ENCODE measurements around the gene USP32.
"Not testable (repeated sequence)": the region's sequence is repeated elsewhere in the genome, so short reads cannot be mapped to it uniquely, and the experiment has no call there.

Gene USP32

DNA sequence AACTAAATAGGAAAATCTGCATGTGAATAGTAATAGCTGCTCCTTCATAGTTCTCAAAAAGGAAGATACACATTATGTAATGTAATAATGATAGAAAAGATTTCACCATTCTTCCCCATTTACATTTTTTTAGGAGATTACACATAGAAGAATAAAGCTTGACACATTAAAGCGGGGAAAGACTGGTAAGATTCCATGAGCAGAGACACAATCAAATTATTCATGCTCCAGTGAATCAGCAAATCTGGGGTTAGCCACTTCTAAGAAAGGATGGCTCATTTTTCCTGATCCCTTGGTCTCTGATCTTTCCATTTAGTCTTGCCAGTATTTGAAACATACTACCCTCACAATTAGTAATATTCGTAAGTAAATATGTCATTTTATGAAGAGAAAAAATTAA lies 160.2 kb downstream of the USP32 start:
- Mint-ChIP-seq H3K27me3 (no peaks in the 10 kb centered on the region), H3K4me1 (no peaks in the 10 kb centered on the region), H3K27ac (no peak overlapping the region), H3K36me3 (peaks cover 21% of the 10 kb centered on the region), H3K4me3 (no peak overlapping the region), H3K9me3 (no peaks in the 10 kb centered on the region)
- no peak for ATAC-seq

DNA sequence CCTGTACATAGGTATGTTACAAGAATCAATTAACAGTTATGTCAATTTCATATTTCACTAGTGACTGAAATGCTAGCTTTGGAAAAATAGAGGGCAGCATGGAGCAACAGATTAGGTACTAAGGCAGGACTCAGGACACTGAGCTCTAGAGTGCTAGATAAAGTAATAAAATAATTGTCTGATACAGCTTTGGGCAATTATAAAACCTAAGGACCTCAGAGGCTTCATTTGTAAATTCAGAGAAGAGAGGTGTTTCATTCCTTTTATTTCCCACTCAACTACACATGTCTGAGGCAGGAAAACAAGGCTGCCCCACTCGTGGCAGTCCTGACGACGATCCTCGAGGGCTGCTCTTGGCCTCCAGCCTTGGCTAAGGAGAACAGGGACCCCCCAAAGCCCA lies 160.7 kb downstream of the USP32 start:
- H3K27ac Mint-ChIP-seq = no peak overlapping the region
- peaks cover 21% of the 10 kb centered on the region for H3K36me3 Mint-ChIP-seq
- no peaks in the 10 kb centered on the region for H3K9me3 Mint-ChIP-seq
- no peaks in the 10 kb centered on the region for H3K4me1 Mint-ChIP-seq
- ATAC-seq = no peak
- no peak overlapping the region for H3K4me3 Mint-ChIP-seq
- no peaks in the 10 kb centered on the region for H3K27me3 Mint-ChIP-seq

DNA sequence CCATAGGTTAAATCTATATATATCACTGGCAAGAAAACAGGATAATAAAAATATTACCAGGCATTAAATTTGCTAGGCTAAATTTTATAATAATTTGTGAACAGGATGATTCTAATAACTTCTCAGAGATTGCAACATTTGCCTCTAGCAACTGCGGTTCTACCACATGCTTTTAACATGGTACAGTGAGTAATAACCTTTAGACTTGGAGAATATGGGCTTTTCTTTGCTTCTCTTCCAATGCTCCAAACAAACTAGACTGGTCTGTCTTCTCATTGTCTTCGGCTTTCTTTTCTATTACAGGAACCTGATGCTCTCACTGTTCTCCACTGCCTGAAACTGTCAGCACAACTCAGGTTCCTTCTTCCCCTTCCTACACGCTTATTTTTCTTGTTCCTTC lies 161.6 kb downstream of the USP32 start:
- Mint-ChIP-seq H3K36me3 (peaks cover 17% of the 10 kb centered on the region), H3K27ac (no peak overlapping the region)

DNA sequence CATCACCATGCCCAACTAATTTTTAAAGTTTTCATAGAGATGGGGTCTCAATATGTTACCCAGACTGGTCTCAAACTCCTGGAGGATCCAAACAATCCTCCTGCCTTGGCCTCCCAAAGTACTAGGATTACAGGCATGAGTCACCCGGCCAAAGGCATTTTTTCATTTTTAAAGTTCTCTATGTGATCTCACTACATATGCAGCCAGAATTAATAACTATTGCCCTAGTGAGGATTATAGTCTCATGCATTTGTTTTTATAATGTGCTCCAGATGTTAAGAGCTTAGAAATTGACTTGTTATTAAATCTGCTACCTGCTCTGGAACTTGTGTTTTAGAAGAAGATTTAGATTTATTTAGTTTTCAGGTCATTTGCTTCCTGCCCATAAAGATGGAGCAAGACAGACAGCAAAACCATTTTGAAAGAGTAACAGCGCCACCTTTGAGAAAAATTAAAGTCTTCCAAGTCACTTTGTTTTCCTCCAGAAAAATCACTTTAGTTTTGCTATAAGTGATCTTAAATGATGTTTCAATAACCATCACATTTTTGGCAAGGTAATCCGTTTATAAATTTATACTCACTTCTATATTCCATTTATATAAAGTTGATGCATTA lies 162.6 kb downstream of the USP32 start:
- Mint-ChIP-seq H3K4me3 (no peak overlapping the region), H3K27ac (no peak overlapping the region), H3K27me3 (no peaks in the 10 kb centered on the region), H3K4me1 (no peaks in the 10 kb centered on the region), H3K36me3 (peaks cover 20% of the 10 kb centered on the region), H3K9me3 (no peaks in the 10 kb centered on the region)
- no peak for ATAC-seq

More for the DNA sequence above, 161.6 kb downstream of the USP32 start:
- Mint-ChIP-seq H3K9me3 (no peaks in the 10 kb centered on the region), H3K4me1 (no peaks in the 10 kb centered on the region), H3K4me3 (no peak overlapping the region), H3K27me3 (no peaks in the 10 kb centered on the region)
- ATAC-seq = no peak

DNA sequence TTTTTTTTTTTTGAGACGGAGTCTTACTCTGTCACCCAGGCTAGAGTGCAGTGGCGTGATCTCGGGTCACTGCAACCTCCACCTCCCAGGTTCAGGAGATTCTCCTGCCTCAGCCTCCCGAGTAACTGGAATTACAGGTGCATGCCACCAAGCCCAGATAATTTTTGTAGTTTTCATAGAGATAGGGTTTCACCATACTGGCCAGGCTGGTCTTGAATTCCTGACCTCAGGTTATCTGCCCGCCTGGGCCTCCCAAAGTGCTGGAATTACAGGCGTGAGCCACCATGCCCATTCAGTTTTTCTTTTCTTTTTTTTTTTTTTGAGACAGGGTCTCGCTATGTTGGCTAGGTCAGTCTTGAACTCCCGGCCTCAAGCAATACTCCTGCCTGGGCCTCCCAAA lies 164.7 kb downstream of the USP32 start:
- not testable (repeated sequence) for H3K27me3 Mint-ChIP-seq, ATAC-seq, H3K9me3 Mint-ChIP-seq, H3K27ac Mint-ChIP-seq, H3K4me3 Mint-ChIP-seq, H3K4me1 Mint-ChIP-seq
- H3K36me3 Mint-ChIP-seq = peaks cover 23% of the 10 kb centered on the region

DNA sequence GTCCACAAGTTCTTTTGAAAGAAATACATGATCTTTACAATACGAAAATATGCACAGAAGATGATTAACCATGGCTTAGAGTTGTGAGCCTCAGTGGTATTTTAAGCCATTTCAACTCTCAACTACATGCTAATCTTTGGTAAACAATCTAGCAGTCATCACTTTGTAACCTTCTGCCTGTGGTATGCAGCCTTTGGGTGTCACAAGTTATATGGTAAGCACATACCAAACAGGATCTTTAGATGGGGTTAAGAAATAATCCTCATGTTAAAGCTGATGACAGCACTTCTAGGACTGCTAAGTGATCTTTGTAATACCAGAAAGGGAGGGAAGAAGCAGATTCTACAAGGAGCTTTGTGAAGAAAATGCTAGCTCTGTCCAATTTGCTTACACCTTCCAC lies 167.9 kb downstream of the USP32 start:
- Mint-ChIP-seq H3K27me3 (no peaks in the 10 kb centered on the region), H3K4me3 (no peak overlapping the region), H3K9me3 (no peaks in the 10 kb centered on the region), H3K36me3 (peaks cover 31% of the 10 kb centered on the region), H3K4me1 (no peaks in the 10 kb centered on the region), H3K27ac (no peak overlapping the region)
- ATAC-seq = no peak

DNA sequence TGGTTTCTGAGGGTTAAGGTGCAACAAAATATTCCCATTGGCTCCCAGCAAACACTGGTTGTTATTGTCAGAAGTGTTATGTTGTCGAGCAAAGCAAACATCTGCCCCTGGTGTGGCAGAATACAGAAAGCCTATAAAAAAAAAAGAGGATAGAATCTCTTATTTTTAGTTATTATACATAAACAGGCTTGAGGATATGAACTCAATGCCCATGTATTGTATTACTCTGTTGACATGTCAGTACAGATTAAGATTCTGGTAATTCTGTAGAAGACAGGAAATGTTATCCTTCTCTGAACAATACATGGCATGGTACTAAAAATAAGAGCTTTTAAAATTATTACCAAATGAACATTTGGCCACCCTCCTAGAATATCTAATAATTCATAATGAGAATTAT lies 168.5 kb downstream of the USP32 start:
- Mint-ChIP-seq H3K4me3 (no peak overlapping the region), H3K36me3 (peaks cover 36% of the 10 kb centered on the region), H3K27ac (no peak overlapping the region), H3K4me1 (no peaks in the 10 kb centered on the region), H3K27me3 (no peaks in the 10 kb centered on the region), H3K9me3 (no peaks in the 10 kb centered on the region)
- ATAC-seq = no peak

DNA sequence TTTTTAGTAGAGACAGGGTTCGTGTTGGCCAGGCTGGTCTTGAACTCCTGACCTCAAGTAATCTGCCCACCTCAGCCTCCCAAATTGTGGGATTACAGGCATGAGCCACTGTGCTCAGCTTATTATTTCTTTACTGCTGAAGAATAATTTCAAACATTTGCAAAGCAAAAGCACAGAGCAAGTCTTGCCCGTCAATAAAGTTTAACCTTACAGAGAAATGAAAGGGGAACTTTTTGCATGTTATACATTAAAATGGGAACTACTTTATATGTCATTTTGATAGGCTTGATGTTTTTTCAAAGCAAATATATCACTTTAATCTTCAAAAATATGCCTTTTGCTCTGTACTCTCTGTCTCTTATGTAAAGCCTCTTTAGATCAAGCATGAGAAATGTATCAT lies 173.2 kb downstream of the USP32 start:
- H3K27ac Mint-ChIP-seq, H3K4me3 Mint-ChIP-seq, H3K27me3 Mint-ChIP-seq, ATAC-seq, H3K9me3 Mint-ChIP-seq, H3K4me1 Mint-ChIP-seq: not testable (repeated sequence)
- peaks cover 20% of the 10 kb centered on the region for H3K36me3 Mint-ChIP-seq

DNA sequence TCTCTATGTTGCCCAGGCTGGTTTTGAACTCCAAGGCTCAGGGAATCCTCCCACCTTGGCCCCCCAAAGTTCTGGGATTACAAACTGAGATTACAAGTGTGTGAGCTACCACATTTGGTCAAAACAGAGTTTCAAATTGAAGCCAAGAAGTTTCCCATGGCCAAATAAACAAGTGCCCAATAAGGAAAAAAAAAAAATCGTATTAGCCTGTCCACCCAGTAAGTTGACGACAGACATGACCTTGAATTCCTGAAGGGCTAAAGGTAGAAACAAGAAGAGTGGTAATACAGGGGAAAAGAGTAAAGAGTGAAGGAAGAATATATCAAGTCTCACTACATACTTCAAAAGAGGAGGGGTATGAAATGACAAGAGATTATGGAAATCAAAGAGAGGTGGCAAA lies 176.0 kb downstream of the USP32 start:
- not testable (repeated sequence) for H3K9me3 Mint-ChIP-seq, ATAC-seq, H3K27ac Mint-ChIP-seq, H3K27me3 Mint-ChIP-seq, H3K36me3 Mint-ChIP-seq, H3K4me3 Mint-ChIP-seq, H3K4me1 Mint-ChIP-seq

DNA sequence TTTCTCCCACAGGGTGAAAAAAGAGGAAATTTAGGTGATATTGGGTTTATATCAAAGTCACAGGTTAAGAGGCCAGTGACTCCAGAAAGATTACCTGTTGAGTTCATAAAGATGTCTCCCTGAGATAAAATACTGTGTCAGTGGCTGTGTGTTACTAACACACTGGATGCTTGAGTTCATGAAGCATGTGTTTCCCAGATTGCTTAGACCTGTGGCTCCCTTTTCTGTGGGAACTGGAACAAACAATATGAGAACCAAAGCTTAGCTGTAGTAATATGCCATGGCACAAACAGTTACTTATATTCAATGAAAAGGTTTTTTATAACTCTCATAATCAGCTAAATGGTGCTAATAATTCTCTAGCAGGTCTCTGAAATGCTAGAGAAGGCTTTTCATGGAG lies 180.7 kb downstream of the USP32 start:
- H3K4me3 Mint-ChIP-seq, H3K27ac Mint-ChIP-seq, H3K4me1 Mint-ChIP-seq, ATAC-seq, H3K36me3 Mint-ChIP-seq, H3K9me3 Mint-ChIP-seq, H3K27me3 Mint-ChIP-seq: not testable (repeated sequence)

DNA sequence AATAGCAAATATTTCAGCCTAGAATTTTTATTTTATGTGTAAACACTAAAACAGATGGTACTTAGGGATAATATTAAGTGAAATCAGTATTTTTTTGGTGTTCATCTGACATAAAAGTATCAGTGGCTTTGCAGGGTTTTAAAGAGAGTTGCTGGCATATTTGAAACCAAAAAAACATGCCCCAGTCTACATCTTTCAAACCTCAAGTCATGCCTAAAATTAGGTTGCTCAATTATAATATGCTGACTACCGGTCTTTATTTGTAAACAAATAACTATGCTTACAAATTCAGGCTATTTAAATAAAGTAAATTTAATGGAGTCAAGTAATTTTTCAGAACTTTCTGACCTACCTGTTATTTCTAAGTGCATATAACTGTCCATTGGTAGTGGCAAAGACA lies 183.6 kb downstream of the USP32 start:
- not testable (repeated sequence) for H3K4me1 Mint-ChIP-seq, H3K4me3 Mint-ChIP-seq, H3K9me3 Mint-ChIP-seq, H3K27ac Mint-ChIP-seq, H3K27me3 Mint-ChIP-seq, ATAC-seq
- peaks cover 12% of the 10 kb centered on the region for H3K36me3 Mint-ChIP-seq

DNA sequence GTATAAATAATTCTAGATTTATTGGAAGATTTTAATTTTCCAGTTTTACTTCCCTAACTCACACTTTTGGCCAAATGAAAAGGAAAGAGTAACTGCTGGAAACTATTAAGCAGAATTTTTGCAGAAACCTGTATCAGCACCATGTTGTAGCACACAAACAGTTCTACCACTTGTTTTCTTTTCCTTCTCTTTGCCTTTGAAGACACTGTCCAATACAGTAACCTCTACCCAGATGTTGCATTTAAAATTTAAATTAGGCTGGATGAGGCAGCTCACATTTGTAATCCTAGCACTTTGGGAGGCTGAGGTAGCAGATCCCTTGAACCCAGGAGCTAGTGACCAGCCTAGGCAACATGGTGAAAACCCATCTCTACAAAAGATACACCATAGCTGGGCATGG lies 186.2 kb downstream of the USP32 start:
- not testable (repeated sequence) for H3K27ac Mint-ChIP-seq, H3K4me3 Mint-ChIP-seq, ATAC-seq, H3K27me3 Mint-ChIP-seq, H3K4me1 Mint-ChIP-seq, H3K9me3 Mint-ChIP-seq
- peaks cover 12% of the 10 kb centered on the region for H3K36me3 Mint-ChIP-seq

DNA sequence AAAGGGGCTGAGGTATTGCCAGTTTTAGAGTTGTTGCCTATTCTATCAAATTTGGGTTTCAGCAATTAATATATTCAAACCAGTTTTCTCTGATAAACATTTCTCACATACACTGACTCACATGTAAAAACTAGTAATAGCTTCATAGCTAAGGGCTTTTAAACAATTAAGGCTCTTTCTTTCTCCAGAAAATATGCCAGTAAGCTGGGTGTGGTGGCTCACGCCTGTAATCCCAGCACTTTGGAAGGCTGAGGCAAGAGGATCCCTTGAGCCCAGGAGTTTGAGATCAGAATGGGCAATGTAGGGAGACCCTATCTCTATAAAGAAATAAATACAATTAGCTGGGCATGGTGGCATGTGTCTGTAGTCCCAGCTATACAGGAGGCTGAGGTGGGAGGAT lies 193.3 kb downstream of the USP32 start:
- not testable (repeated sequence) for H3K9me3 Mint-ChIP-seq, H3K4me3 Mint-ChIP-seq, H3K27ac Mint-ChIP-seq, H3K4me1 Mint-ChIP-seq, H3K27me3 Mint-ChIP-seq, ATAC-seq
- H3K36me3 Mint-ChIP-seq = peaks cover 49% of the 10 kb centered on the region

DNA sequence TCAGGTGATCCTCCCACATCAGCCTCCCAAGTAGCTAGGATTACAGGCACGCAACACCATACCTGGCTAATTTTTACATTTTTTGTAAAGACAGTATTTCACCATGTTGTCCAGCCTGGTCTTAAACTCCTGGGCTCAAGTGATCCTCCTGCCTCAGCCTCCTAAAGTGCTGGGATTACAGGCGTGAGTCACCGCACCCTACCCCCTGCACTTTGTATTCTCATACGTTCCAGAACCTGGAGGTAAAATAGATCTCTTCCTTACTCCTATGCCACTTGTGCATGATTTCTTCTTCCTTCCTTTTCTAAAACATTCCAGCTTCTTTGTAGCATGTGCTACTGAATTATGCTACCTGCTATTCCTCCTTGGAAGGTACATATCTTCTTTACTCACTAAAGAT lies 197.8 kb downstream of the USP32 start:
- not testable (repeated sequence) for H3K4me3 Mint-ChIP-seq, H3K27ac Mint-ChIP-seq, H3K9me3 Mint-ChIP-seq, ATAC-seq, H3K4me1 Mint-ChIP-seq, H3K27me3 Mint-ChIP-seq
- H3K36me3 Mint-ChIP-seq = peaks cover 67% of the 10 kb centered on the region

DNA sequence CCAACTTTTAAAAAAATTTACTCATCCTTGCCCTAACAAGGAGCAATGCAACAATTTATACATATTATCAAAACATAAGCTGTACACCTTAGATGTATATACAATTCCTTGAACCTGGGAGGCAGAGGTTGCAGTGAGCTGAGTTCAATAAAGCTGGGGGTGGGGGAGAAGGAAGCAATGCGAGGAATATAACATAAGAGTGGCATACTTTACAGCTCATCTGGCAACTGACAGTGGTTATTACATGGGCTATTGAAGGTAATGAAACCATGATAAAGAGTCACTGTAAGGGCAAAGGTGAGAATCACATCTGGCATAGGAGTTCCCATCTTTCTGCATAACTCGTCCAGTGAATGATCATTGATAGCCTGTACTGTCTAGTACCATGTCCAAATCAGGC lies 198.5 kb downstream of the USP32 start:
- no peaks in the 10 kb centered on the region for H3K4me1 Mint-ChIP-seq
- peaks cover 67% of the 10 kb centered on the region for H3K36me3 Mint-ChIP-seq
- H3K27me3 Mint-ChIP-seq = no peaks in the 10 kb centered on the region
- ATAC-seq = no peak
- no peak overlapping the region for H3K27ac Mint-ChIP-seq
- no peaks in the 10 kb centered on the region for H3K9me3 Mint-ChIP-seq
- no peak overlapping the region for H3K4me3 Mint-ChIP-seq

DNA sequence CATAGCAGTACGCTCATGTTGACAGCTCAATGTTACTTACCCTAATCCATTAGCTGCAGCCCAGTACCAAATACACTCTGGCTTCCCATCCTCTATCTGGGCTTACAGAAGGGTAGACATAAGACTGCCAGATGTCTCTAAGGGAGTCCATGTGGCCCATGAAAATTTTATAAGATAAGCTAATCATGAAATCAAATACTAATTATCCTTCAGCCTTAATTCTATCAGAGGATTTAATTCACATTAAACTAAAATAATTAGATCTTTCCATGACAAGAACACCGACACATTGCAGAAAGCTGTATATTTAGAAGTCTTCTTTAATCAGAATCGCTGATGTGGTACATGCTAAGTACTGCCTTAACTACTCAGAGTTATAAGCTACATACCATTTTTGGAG lies 198.9 kb downstream of the USP32 start:
- H3K27me3 Mint-ChIP-seq, H3K4me1 Mint-ChIP-seq, H3K27ac Mint-ChIP-seq, H3K9me3 Mint-ChIP-seq, H3K4me3 Mint-ChIP-seq, ATAC-seq: not testable (repeated sequence)
- H3K36me3 Mint-ChIP-seq = peaks cover 63% of the 10 kb centered on the region

DNA sequence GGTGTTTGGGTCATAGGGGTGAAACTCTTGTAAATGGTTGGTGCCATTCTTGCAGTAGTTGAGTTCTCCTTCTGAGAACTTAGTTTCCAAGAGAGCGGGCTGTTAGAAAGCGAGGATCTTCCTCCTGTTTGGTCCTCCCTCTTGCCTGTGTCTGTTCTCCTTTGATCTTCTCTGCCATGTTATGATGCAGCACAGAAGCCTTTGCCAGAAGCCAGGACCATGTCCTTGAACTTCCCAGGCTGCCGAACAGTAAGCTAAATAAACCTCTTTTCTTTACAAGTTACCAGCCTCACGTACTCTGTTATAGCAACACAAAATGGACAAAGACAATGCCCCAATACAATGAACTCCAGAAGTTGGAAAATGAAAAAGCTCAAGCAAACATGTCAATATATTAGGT lies 201.9 kb downstream of the USP32 start:
- H3K9me3 Mint-ChIP-seq, H3K4me3 Mint-ChIP-seq, H3K27ac Mint-ChIP-seq, H3K27me3 Mint-ChIP-seq, ATAC-seq: not testable (repeated sequence)
- Mint-ChIP-seq H3K36me3 (peaks cover 46% of the 10 kb centered on the region), H3K4me1 (peaks cover 12% of the 10 kb centered on the region)
